Head of caudate nucleus (tissue), 42 donors: ENCODE data around the gene TEPSIN.
A peak's percentile ranks its signal among the peaks of the same experiment; 100 is the strongest.

Experiments used
- DNase-seq, 42 donors: peaks; one replicate each; pipeline versions ENCODE4 v3.0.0 to v3.0.0-alpha.2; 2020 to 2021; ENCODE audit warnings: mixed read lengths in 7 of 42
- intact Hi-C: fragments of 100-400 bp; cut with DNase I; formaldehyde crosslinking; loops from one replicate; pipeline ENCODE4 v1.15.0; 2022

TEPSIN gene

DNA sequence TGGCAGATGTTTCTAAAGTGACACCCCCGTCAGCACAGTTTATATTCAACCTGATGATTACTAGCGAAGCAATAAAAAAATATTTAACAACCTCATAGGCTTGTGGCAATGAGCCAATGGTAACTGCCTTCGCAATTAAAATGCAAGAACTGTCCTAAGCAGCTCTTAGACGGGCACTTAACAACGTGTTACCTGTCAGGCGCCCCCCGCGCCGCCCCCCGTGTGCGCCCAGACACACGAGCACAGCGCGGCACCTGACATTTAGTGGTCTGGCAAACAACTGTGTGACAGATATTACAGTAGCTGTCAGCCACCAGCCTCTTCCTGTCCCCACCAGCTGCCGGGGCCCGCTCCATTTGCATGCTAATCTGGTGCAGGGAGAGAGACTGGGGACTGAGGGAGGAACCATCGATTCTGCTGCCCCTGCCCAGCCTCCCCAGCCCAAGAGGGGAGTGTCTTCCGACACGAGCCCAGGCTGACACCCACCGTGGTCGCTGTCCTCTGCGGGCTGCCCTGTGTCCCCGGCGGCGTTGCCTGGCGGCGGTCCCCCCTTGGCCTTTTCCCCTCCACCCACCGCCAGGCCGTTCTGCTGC lies 12.9 kb upstream of the TEPSIN start:
- intact Hi-C loops = loop anchor here (2.0 to 5.0 kb wide), 2 partner anchors 235 to 349 kb away; no protein-coding TSS in a partner anchor
- DNase-seq = no peak

DNA sequence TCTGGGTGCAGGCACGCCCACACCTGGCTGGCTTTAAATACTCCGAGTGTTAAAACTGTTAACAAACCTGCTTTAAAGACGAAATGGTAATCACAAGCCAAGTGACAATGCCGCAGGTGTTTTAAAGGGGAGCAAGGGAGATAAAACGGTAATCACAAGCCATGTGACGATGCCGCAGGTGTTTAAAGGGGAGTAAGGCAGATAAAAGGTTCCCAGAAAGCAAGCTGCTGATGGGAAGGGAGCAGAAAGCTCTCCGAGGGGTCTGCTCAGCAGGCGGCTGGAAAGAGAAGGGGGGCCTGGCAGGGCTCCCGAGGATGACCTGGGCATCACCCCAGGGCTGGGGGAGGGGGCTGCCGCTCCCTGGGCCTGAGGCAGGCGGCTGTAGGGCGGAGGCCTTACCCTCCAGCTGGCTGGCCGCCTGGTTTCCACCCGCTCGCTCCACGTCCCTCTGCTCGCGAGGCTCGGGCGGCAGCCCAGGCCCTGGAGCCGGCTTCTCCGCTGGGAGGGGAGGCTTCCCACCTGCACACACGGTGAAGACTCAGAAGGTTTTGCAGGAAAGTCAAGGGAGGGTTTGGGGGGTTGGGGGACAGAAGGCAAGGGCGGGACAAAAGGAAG lies 12.3 kb upstream of the TEPSIN start:
- DNase-seq = no peak
- intact Hi-C loops = loop anchor here (5.0 kb wide), 1 partner anchor 236 kb away; no protein-coding TSS in a partner anchor

DNA sequence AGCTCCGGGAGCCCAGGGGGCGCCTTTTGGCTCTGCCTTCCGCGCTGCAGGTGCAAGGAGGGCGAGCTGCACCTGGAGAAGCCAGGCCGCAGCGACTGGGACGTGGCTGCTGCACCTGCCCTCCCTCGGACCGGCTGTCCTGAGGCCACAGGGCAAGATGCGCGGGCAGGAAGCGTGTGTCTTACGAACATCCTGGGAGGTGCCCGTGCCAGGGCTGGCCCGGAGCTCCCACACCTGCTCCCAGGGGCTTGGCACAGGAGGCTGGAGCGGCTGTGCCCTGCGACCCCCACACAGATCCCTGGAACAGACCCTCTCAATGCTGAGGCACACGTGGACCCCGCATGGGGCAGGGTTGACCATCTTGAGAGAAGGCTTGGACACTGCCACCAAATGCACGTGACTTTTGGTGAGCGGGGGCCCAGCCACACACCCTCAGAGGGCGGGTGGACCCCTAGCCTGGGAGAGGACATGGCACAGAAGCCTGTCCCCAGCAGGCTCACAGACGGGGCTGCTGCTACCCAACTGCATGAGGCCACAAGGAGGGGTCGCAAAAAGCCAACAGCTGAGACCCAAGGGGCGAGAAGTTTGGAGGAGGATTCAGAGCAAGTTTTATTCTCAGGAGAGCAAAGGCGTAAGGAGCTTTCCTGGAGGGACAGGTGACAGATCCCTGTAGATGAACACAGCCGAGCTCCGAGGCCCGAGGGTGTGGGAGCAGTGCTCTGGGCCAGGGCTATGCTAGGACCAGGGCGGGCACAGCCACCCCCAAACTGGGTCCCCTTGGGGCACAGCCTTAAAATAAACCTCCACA lies 11.6 kb upstream of the TEPSIN start:
- DNase-seq = no peak
- intact Hi-C loops = loop anchor here (5.0 kb wide), 1 partner anchor 237 kb away; no protein-coding TSS in a partner anchor

DNA sequence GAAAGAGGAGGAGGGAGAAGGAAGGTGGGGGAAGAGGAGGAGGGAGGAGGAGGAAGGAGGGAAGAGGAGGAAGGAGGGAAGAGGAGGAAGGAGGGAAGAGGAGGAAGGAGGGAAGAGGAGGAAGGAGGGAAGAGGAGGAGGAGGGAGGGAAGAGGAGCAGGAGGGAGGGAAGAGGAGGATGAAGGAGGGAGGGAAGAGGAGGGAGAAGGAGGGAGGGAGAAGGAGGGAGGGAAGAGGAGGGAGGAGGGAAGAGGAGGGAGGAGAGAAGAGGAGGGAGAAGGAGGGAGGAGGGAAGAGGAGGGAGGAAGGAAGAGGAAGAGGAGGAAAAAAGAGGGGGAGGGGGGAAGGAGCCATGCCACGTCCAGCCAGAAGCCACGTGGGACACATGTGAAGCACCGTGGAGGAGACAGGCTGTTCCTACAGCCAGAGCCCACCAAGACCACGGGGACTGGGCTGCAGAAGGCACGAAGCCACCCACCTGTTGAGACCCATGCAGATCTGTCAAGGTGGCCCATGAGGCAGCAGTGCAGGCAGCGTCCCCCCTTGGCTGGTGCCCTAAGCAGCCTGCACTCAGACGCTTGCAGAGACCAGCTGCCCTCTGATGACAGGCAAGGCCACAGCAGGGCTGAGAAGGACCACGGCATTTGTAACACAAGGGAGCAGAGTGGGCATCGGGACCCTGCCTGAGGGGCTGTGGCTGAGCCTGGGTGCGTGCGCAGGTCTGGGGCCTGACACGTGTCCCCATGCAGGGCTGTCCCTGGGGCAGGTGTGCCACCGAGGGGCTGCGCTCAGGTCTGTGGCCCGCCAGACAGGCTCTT lies 10.6 kb upstream of the TEPSIN start:
- intact Hi-C loops = loop anchor here (5.0 kb wide), 1 partner anchor 238 kb away; no protein-coding TSS in a partner anchor
- peak in 1 of 42 donors; percentile 1 for DNase-seq

DNA sequence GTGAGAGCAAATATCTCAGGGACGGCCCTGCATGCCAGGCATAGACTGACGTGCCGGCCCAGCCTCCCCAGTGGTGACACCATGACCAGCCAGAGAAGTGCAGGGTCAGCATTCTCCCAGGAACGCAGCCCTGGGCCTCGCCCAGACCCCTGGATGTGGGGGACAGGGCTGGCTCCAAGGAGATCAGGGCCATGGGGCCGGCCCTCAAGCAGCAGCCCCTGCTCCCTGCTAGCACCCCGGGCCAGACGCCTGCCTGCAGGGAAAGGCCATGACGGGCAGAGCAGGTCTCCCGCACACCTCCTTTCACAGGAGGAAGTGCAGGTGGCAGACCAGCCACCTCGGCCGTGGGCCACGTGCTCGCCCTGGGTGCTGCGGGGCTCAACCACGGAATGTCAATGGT lies 9.8 kb upstream of the TEPSIN start:
- no peak for DNase-seq
- intact Hi-C loops = no loop called here

DNA sequence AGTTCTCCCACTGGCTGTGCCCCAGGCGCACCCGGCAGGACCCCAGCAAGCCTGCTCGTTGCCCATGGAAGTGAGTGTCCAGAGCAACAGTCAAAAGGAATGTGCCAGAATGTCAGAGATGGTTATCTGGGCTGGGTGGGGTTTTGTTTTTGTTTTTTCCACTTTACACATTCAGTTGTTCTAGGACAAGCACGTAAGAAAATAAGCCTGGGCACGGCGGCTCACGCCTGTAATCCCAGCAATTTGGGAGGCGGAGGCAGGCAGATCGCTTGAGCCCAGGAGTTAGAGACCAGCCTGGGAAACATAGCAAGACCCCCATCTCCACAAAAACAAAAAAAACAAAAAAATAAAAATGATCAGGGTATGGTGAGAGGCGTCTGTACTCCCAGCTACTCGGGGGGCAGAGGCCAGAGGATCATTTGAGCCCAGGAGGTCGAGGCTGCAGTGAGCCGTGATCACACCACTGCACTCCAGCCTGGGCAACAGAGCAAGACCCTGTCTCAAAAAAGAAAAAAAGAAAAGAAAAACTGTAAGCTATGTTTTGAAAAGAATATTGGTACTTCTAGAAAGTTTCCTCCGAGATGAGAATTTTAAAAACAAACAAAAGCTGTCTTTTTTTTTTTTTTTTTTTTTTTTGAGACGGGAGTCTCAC lies 8.6 kb upstream of the TEPSIN start:
- no peak for DNase-seq
- intact Hi-C loops = no loop called here

DNA sequence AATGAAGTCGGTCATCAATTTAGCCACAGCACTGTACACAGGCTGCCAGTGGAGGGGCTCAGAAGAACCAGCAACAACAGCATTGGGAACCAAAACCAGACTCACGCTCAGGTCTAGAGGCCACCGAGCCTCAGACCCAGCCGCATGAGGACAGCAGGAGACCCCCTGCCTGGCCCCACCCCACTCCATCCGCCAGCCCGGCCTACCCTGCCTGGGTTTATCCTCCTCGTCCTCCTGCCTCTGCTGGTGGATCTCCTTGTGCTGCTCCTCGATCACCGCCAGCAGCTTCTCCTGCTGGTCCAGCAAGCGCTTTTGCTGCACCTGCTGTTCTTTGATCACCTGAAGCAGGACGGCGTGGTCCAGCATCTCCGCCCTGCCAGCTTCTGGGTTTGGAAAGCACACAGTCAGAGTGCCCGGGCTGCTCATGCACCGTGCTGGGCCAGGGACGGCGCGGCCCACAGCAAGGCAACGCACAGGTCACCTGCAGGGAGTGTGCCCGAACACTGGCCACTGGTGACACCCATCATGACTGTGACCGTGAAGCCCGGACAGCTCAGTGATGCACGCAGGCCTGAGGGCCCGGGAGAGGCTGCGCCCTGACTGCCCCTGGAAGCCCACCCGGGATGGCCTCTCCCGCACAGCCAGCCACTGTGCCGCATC lies 8.0 kb upstream of the TEPSIN start:
- no peak for DNase-seq
- intact Hi-C loops = no loop called here

DNA sequence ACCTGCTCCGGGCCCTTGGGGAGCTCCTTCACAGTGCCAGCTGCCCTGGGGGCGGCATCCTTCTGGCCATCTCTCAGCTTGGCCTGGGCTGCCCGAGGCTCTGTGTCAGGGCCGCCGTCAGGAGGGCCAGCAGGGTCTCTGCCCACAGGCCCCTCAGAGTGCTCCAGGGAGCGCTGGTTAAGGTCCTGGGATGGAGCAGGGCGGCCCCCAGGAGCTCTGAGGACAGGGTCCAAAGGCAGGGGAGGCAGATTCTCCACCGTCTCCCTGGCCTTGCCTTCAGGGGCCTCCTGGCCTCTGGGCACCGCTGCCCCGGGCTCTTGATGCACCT lies 7.5 kb upstream of the TEPSIN start:
- intact Hi-C loops = no loop called here
- DNase-seq = no peak

DNA sequence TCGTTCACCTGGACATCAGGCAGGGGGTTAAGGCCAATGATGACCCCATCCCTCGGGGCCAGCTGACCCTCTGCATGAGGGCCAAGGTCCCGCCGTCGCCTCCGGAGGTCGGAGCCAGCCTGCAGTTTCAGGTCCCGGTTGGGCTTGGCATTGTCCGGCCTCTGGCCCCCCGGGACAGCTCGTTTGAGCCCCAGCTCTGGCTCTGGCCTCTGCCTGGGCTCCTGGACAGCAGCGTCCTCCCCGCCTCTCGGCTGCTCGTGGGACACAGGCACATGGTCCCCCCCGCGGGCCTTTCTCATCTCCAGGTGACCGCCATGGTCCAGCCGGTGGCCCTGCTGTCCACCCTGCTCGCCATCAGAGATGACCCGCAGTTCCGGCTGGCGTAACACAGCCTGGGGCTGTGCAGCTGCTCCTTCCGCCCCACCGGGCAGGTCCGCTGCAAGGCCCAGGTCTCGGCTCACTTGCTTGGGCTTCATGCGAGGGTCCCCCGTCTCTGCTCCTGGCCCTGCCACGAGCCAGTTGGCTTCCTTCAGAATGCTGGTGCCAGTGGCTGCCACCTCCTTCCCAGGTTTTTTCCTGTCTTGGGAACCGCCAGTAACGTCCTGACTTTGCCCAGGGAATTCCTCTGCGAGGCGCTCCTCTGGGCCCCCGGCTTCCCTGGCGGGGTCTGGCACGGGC lies 6.9 kb upstream of the TEPSIN start:
- DNase-seq = no peak
- intact Hi-C loops = no loop called here

DNA sequence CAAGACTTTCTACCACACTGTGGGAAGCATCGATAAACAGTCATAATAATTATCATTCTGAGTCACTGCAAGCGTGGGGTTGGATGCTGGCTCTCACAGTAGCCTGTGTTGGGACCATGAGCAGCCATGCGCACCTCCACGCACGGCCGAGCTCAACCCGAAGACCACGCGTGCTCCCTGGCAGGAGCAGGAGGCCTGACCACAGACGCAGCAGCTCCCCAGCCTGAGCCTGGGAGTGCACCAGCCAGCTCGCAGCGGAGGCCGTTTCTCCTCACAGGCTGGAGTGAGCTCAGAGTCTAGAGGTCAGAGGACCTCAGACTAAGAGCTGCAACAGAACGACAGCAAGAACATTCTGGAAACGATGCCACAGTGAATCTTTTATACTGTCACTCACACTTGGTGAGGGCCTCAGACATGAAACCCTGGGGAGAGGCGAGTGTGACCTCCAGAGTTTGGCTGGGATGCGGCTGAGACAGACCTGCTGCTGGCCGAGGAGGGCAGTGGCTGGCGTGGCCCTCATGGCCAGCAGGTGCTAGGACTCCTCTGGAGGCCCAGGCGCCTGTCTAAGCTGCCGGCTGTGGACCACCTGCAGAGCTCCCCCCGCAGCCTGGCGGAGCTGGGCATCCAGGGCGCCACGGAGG lies 6.3 kb upstream of the TEPSIN start:
- DNase-seq = no peak

DNA sequence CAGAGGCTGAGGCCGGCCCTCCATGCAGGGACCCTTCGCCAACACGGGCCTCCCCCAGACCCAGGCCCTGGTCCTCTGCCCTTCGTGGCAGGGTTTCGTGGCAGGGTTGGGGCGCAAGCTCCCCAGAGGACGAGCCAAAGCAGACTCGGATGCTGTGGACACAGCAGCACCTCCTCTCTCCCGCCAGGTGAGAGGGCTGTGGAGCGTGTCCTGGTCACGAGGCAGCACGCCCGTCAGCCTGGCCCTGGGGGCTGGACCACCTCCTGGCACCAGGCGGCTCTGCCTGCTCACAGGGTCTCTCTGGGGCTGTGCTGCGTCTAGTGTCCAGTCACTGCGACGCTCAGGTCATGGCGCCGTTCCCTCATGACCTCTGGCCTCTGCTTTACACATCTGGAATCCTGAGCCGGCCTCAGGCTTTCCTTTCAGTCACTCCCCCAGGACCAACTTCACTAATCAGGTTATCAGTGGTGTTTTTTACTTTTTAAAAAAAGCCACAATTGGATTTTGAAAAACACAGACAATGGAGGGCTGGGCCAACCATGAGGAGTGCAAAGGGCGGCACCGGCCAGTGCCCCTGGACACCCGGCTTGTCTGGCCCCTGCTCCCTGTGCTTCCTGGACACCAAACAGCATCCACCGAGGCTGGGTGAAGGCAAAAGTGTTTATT lies 5.6 kb upstream of the TEPSIN start:
- intact Hi-C loops = no loop called here

More for the DNA sequence above, 6.3 kb upstream of the TEPSIN start:
- intact Hi-C loops = no loop called here

DNA sequence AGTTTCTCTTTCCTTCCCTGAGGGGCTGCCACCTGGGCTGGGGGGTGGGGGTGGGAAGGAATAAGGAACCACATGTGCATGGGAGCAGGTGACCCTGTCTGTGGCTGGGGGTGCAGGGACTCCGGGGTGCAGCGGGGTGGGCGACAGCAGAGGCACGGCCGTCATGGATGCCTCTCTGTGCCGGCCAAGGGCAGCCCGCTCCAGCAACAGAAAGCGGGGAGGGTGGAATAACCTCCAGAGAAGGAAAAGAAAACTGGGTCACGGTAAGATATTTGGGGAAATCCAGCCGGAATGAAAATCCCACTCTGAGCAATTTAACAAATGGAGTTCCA lies 4.4 kb upstream of the TEPSIN start:
- intact Hi-C loops = no loop called here
- DNase-seq = no peak

More for the DNA sequence above, 5.6 kb upstream of the TEPSIN start:
- no peak for DNase-seq

DNA sequence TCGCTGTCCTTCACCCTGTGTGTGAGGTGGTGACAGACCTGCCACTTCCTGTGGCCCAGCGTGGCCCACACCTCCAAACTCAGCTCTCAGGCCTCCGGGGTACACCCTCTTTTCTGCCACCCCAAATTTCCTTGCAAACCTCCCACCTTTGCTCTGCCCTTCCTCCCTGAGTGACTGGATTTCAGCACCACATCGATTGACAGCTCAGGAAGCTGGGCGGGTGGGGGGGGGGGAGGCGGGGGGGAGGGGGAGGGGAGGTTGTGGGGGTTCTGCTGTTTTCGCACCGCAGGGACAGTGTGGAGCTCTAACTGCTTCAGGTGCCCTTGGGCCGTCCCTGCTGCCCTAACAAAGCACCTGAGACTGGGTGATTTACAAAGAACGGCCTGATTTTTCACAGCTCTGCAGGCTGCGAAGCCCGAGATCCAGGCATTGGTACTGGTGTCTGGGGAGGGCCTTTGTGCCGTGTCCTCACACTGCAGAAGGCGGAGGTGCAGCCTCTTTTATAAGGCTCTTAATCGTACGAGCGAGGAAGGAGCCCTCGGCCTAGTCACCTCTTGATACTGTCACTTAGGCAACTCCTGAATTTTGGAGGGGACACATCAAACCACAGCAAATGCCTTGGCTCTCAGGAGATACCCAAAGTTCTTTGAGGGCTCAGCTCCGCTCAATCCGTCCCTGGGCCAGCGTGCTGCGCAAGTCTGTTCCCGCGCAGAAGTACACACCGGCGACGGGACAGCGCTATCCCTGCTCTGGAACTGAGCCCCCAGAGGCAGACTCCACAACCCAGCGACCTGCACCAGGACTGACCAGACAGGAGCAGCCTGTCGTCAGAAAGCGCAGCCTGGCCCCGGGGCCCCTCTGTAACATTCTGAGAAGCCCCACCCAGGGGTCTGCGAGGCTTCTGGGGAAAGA lies 3.8 kb upstream of the TEPSIN start:
- DNase-seq = no peak
- intact Hi-C loops = no loop called here

DNA sequence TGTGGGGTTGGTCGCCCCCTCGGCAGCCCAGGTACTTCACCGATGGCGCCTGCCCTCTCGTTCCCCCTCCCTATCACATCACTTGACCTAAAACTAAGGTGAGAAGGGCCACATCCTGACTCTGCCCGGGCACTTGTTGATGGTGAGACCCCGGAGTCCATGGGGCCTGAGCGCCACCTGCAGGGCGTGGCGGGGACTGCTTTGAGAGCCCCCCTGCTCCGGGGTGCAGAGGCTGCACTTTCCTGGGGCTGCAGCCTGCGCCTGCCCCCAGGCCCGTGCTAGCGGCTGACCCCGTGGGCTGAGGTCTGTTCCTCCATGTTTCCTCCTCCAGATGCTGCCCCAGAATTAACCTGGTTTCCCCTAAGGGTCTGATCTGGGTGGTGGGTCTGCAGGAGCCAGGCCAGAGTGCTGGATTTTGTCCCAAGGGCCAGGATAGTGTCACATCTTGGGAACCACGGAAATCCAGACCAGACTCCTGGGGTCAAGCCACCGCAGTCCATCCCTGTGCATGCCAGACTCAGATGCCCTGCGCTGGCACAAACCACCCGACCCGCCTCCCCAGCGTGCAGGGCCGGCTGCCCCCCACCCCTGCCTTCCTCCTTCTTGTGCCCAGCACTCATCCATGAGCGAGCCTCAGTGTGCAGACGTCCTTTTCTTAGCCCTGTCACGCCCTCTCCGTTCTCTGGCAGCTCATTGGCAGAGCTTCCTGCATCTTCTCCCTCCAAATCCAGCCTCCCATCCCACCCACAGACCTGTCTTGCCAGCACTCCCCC lies 3.0 kb upstream of the TEPSIN start:
- peak in 41 of 42 donors; percentile 51 to 87 (median 66) for DNase-seq
- intact Hi-C loops = no loop called here

DNA sequence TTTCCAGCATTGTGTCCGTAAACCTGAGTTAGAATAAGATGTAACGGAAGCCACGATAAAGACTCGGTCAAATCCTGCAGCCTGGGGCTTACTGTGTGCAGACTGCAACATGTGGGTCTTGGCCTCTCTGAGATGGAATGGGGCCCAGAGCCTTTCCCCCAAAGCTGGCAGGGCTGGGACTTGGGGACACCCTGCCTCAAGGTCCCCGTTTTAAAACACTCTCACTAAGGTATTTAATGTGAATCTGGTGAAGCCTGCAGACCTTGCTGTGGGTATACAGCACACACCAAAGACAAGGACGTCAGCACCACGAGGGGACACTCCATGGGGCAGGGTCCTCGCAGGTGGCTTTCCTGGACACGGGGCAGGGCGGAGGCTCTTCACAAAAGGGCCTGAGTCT lies 2.3 kb upstream of the TEPSIN start:
- DNase-seq = no peak
- intact Hi-C loops = no loop called here
